ENCODE data around the gene GPATCH8.

Gene GPATCH8

DNA sequence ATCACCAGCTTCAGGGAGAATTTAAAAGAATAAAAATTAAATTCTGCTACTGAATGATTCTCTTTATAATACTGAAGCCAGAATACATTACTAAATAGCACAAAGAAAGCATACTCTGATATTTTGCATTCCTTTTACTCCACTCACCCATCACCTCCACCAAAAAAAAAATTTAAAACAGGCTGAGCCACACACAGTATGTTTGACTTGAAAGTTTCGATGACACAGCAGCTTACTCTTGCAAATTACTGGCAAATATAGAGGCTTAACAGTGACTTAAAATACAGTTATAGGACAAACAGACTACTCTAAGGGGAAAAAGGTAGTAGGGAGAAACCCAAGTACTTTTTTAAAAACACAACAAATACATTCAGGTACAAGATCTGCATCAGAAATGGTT lies 39.2 kb downstream of the GPATCH8 start:
- no peak for DNase-seq (ENCODE audit: low spot score)
- in situ Hi-C loops (cut with MboI; ENCODE audit: low sequenced_read_pairs, unreplicated experiment) = no loop called here
- TF ChIP-seq, protein P1, sequence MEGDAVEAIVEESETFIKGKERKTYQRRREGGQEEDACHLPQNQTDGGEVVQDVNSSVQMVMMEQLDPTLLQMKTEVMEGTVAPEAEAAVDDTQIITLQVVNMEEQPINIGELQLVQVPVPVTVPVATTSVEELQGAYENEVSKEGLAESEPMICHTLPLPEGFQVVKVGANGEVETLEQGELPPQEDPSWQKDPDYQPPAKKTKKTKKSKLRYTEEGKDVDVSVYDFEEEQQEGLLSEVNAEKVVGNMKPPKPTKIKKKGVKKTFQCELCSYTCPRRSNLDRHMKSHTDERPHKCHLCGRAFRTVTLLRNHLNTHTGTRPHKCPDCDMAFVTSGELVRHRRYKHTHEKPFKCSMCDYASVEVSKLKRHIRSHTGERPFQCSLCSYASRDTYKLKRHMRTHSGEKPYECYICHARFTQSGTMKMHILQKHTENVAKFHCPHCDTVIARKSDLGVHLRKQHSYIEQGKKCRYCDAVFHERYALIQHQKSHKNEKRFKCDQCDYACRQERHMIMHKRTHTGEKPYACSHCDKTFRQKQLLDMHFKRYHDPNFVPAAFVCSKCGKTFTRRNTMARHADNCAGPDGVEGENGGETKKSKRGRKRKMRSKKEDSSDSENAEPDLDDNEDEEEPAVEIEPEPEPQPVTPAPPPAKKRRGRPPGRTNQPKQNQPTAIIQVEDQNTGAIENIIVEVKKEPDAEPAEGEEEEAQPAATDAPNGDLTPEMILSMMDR (IDR thresholded peaks at IDR 0.05; ENCODE audit: borderline replicate concordance, control extremely low read depth, extremely low read depth, insufficient read depth, missing control alignments) = no peak

- in situ Hi-C loops (cut with MboI; ENCODE audit: low sequenced_read_pairs, unreplicated experiment) = no loop called here
- DNase-seq (ENCODE audit: low spot score) = no peak
- TF ChIP-seq, protein P1 (IDR thresholded peaks at IDR 0.05; ENCODE audit: borderline replicate concordance, control extremely low read depth, extremely low read depth, insufficient read depth, missing control alignments) = no peak
Measured at GRCh38 chr17:44451832-44452231, 51.4 kb downstream of the GPATCH8 start.

- in situ Hi-C loops (cut with MboI; ENCODE audit: low sequenced_read_pairs, unreplicated experiment) = no loop called here
- no peak for DNase-seq (ENCODE audit: low spot score)
- TF ChIP-seq, protein P1 (IDR thresholded peaks at IDR 0.05; ENCODE audit: borderline replicate concordance, control extremely low read depth, extremely low read depth, insufficient read depth, missing control alignments) = no peak
Measured at GRCh38 chr17:44451016-44451627, 52.1 kb downstream of the GPATCH8 start.

DNA sequence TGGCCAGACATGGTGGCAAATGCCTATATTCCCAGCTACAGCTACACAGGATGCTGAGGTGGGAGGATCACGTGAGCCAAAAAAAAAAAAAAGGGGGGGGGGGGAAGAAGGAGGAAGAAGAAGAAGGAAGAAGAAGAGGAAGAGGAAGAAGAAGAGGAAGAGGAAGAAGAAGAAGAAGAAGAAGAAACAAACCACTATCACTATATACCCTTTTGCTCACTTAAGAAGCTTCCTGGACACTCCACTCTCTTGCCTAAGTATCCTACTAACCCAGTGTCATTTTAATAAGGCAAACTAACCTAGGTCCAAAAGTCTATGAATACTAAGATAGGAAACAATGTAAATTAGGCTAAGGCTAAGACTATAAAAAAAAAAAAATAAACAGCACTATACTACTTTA lies 54.8 kb downstream of the GPATCH8 start:
- DNase-seq (ENCODE audit: low spot score) = no peak
- in situ Hi-C loops (cut with MboI; ENCODE audit: low sequenced_read_pairs, unreplicated experiment) = no loop called here

GRCh38 chr17:44444735-44445105 lies 58.5 kb downstream of the GPATCH8 start:
- TF ChIP-seq, protein P1 (IDR thresholded peaks at IDR 0.05; ENCODE audit: borderline replicate concordance, control extremely low read depth, extremely low read depth, insufficient read depth, missing control alignments) = no peak
- no peak for DNase-seq (ENCODE audit: low spot score)
- in situ Hi-C loops (cut with MboI; ENCODE audit: low sequenced_read_pairs, unreplicated experiment) = no loop called here

More for the DNA sequence above, 54.8 kb downstream of the GPATCH8 start:
- TF ChIP-seq, protein P1 (IDR thresholded peaks at IDR 0.05; ENCODE audit: borderline replicate concordance, control extremely low read depth, extremely low read depth, insufficient read depth, missing control alignments) = no peak

DNA sequence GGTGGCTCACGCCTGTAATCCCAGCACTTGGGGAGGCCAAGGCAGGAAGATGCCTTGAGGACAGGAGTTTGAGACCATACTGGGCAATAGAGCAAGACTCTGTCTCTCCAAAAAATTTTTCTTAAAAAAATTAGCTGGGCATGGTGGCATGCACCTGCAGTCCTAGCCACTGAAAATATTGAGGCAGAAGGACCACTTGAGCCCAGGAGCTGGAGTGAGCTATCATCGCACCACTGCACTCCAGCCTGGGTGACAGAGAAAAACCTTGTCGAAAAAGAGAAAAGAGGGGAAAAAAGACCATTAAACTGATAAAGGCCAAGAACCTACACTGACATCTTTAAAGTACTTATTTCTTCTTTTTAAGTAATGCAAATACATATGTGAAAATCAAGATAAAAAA lies 60.4 kb downstream of the GPATCH8 start:
- no peak for DNase-seq (ENCODE audit: low spot score)
- in situ Hi-C loops (cut with MboI; ENCODE audit: low sequenced_read_pairs, unreplicated experiment) = no loop called here

More for the DNA sequence above, 60.4 kb downstream of the GPATCH8 start:
- TF ChIP-seq, protein P1 (IDR thresholded peaks at IDR 0.05; ENCODE audit: borderline replicate concordance, control extremely low read depth, extremely low read depth, insufficient read depth, missing control alignments) = no peak
